Fibroblast of pulmonary artery (primary cell): ENCODE data around the gene FPR2.
A peak's percentile ranks its signal among the peaks of the same experiment; 100 is the strongest.

Experiments used
- DNase-seq: peaks from one replicate; pipeline ENCODE4 v3.0.0-alpha.2; 2010; ENCODE audit warnings: low read depth
- H3K4me3 ChIP-seq: replicated peaks from 2 replicates; pipeline ENCODE4 v1.5.1; 2011; ENCODE audit warnings: low read depth, mild to moderate bottlenecking, control low read depth, low read length, moderate library complexity
- TF ChIP-seq, protein P1 (sequence below): IDR thresholded peaks from 2 replicates; pipeline ENCODE4 v1.5.1; 2011; ENCODE audit warnings: mild to moderate bottlenecking, control low read depth, low read length, inconsistent platforms; ENCODE audit errors: missing control alignments

Gene FPR2

DNA sequence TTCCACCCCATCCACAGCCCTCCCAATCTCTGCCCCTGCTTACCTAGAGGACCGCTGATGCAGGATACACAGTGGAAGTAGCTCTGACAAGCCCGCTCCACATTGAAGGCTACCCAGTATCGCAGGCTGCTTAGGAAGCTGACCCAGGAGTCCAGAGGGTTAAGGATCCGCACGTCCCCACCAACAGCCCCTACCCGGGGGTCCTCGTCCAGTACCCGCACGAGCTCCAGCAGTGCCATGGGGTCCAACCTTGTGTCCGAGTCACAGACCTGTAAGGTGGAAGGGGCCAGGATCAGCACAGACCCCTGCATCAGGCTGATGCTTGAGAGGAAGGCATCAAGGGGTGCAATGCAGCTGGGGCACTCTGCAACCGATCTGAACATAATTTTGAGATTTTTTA lies 44.1 kb upstream of the FPR2 start:
- DNase-seq, result no peak
- H3K4me3 ChIP-seq, result no peak overlapping the region
- TF ChIP-seq, protein P1, sequence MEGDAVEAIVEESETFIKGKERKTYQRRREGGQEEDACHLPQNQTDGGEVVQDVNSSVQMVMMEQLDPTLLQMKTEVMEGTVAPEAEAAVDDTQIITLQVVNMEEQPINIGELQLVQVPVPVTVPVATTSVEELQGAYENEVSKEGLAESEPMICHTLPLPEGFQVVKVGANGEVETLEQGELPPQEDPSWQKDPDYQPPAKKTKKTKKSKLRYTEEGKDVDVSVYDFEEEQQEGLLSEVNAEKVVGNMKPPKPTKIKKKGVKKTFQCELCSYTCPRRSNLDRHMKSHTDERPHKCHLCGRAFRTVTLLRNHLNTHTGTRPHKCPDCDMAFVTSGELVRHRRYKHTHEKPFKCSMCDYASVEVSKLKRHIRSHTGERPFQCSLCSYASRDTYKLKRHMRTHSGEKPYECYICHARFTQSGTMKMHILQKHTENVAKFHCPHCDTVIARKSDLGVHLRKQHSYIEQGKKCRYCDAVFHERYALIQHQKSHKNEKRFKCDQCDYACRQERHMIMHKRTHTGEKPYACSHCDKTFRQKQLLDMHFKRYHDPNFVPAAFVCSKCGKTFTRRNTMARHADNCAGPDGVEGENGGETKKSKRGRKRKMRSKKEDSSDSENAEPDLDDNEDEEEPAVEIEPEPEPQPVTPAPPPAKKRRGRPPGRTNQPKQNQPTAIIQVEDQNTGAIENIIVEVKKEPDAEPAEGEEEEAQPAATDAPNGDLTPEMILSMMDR, result no peak

DNA sequence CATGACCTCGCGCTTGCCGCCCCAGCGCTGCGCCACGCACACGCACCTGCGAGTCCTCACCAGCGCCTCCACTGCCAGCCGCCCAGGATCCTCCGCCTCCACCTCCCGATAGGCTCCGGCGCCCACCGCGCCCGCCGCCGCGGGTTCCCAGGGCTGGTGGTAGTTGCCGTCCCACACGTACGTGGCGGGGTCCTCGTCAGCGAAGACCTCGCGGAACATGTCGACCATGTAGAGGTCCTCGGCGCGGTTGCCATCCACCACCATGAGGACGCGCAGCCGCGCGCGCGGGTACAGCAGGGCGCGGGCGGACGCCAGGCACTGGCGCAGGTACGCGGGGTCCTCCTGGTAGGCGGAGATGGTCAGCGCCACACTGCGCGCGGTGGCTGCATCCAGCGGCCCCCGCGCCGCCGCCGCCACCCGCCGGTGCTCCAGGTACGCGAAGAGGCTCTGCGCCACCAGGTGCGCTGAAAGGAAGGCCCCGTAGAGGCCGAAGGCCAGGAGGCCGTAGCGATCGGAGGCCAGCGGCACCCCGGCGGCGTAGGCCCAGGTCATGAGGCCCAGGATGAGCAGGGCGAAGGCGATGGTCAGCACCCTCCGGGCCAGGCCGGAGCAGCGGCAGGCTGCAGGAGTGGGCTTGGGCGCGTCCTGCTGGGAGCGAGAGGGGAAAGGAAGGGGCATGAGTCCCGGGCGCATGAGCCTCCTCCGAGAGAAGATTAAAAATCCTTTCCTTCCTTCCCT lies 41.6 kb upstream of the FPR2 start:
- H3K4me3 ChIP-seq, result no peak overlapping the region
- TF ChIP-seq, protein P1, result no peak
- no peak for DNase-seq

DNA sequence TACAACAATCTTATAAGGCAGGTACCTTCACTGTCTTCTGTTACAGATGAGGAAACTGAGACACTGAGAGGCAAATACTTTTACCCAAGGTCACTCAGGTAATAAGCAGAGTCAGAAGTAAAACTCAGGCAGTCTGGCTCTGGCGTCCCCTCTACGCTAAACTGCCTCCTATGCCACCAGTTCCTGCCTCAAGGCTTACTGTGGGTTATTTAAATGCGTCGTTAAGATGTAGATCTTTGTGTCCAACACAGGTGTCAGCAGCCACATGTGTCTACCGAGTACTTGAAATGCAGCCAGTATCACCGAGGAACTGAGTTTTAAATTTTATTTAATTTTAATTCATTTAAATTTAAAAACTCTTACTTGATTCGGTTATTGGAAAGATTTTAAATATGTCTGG lies 39.1 kb upstream of the FPR2 start:
- DNase-seq, result no peak
- TF ChIP-seq, protein P1, result no peak
- no peak overlapping the region for H3K4me3 ChIP-seq

DNA sequence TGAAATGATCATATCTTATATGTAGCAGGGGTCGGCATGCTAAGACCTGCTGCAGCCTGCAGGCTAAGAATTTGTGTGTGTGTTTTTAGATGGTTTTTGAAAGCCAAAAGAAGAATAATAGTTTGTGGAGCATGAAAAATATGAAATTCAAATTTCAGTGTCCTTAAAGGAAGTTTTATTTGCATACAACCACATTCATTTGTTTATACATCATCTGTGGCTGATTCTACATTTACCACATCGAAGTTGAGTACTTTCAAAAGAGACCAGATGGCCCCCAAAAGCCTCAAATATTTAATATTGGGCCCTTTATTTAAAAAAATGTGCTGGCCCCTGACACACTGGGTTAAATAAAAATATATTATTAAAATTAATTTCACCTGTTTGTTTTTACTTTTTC lies 38.5 kb upstream of the FPR2 start:
- DNase-seq, result no peak
- TF ChIP-seq, protein P1, result no peak
- no peak overlapping the region for H3K4me3 ChIP-seq

DNA sequence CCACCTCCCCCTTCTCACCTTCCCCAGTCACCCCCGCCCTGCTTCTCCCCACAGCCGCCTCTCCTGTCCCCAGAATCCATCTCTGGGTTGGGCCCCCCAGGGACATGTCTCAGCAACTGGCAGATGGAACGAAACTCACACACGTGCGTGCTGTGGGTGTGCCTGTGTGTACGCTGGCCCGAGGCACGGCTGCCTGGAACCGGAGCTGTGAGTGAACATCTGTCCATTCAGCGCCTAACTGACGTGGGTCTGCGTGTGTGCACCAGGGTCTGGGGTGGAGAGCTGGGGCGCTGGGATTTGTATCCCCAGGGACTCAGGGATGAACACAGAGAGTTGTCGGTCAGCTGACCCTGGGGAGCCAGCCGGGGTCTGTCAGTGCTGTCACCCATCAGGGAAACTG lies 36.4 kb upstream of the FPR2 start:
- no peak overlapping the region for H3K4me3 ChIP-seq
- TF ChIP-seq, protein P1, result no peak
- no peak for DNase-seq

DNA sequence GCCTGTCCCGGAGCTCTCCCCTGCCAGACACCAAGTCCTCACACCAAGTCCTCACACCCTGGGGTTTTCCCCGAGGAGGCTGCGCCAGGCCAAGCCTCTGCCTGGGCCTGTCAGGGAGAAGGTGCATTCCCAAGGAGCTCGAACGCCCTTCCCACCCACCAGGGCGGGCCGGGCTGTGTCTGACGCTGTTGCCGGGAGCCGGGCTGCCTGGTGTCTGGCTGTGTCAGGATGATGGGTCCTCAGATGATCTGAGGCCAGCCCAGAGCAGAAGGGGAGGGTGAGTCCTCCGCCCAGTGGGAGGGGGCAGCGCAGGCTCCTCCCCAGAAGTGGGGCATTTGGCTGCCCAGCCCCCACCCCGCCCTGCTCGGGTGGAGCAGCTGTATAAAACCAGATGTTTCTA lies 34.9 kb upstream of the FPR2 start:
- peak; percentile 78 for DNase-seq

More for the DNA sequence above, 34.9 kb upstream of the FPR2 start:
- H3K4me3 ChIP-seq, result no peak overlapping the region
- TF ChIP-seq, protein P1, result no peak
